Measurements from ENCODE around the gene C1QTNF6. TPM values are rescaled to one million over a fixed set of nuclear protein-coding genes. Genes with fewer than 3 reads are reported as not detected.
A peak's percentile ranks its signal among the peaks of the same experiment; 100 is the strongest.

Gene C1QTNF6
- total RNA-seq, 1 donor from 2014 or later = 6.1 TPM

GRCh38 chr22:37229012-37229804, 41.2 kb upstream of the C1QTNF6 start:
- no peaks in the 10 kb centered on the region for H3K9me3 ChIP-seq
- H3K4me1 ChIP-seq = peaks cover 21% of the 10 kb centered on the region
- no peak overlapping the region for H3K4me3 ChIP-seq
- DNase-seq (no peak), ATAC-seq (no peak)
- H3K36me3 ChIP-seq = no peaks in the 10 kb centered on the region
- no peak for TF ChIP-seq CTCF (IDR thresholded peaks at IDR 0.05)
- peaks cover 6% of the 10 kb centered on the region for H3K27me3 ChIP-seq
- intact Hi-C loops (cut with DNase I) = no loop called here
- peak overlapping the region; percentile 73 for H3K27ac ChIP-seq

GRCh38 chr22:37228106-37229011, 40.3 kb upstream of the C1QTNF6 start:
- Histone ChIP-seq H3K27me3 (no peaks in the 10 kb centered on the region), H3K36me3 (no peaks in the 10 kb centered on the region), H3K4me3 (no peak overlapping the region), H3K9me3 (no peaks in the 10 kb centered on the region), H3K4me1 (peaks cover 21% of the 10 kb centered on the region), H3K27ac (peak overlapping the region; percentile 73)
- DNase-seq = no peak
- intact Hi-C loops (cut with DNase I) = no loop called here
- ATAC-seq = peak; percentile 3
- no peak for TF ChIP-seq CTCF (IDR thresholded peaks at IDR 0.05)

GRCh38 chr22:37226514-37226913, 38.5 kb upstream of the C1QTNF6 start:
- Histone ChIP-seq H3K36me3 (no peaks in the 10 kb centered on the region), H3K9me3 (no peaks in the 10 kb centered on the region), H3K27me3 (no peaks in the 10 kb centered on the region), H3K4me3 (no peak overlapping the region), H3K4me1 (peaks cover 21% of the 10 kb centered on the region), H3K27ac (no peak overlapping the region)
- intact Hi-C loops (cut with DNase I) = no loop called here
- no peak for TF ChIP-seq CTCF (IDR thresholded peaks at IDR 0.05)
- DNase-seq (no peak), ATAC-seq (no peak)

- no peak for TF ChIP-seq CTCF (IDR thresholded peaks at IDR 0.05)
- no peak for ATAC-seq
- H3K4me1 ChIP-seq = peaks cover 21% of the 10 kb centered on the region
- H3K27ac ChIP-seq = no peak overlapping the region
- no peak for DNase-seq
- intact Hi-C loops (cut with DNase I) = no loop called here
- H3K9me3 ChIP-seq = no peaks in the 10 kb centered on the region
- no peak overlapping the region for H3K4me3 ChIP-seq
- no peaks in the 10 kb centered on the region for H3K27me3 ChIP-seq
- no peaks in the 10 kb centered on the region for H3K36me3 ChIP-seq
These were observed 38.0 kb upstream of the C1QTNF6 start for GRCh38 chr22:37226087-37226486.

GRCh38 chr22:37225481-37225880, 37.4 kb upstream of the C1QTNF6 start:
- Histone ChIP-seq H3K4me3 (no peak overlapping the region), H3K27me3 (no peaks in the 10 kb centered on the region), H3K4me1 (peaks cover 15% of the 10 kb centered on the region), H3K27ac (no peak overlapping the region), H3K9me3 (no peaks in the 10 kb centered on the region), H3K36me3 (no peaks in the 10 kb centered on the region)
- DNase-seq = no peak
- no peak for ATAC-seq
- TF ChIP-seq CTCF (IDR thresholded peaks at IDR 0.05) = no peak
- intact Hi-C loops (cut with DNase I) = no loop called here

All from upper lobe of right lung (tissue), 1 donor.